Prostate gland (tissue), 2 donors: ENCODE data around the gene REXO2. TPM values are rescaled to one million over a fixed set of nuclear protein-coding genes. Genes with fewer than 3 reads are reported as not detected.

Experiments used
- DNase-seq: peaks from one replicate; pipeline ENCODE4 v3.0.0-alpha.2; 2019; ENCODE audit warnings: low spot score
- H3K27ac ChIP-seq, 2 donors: fragments of 200-600 bp; sonication (generic); 2 replicates each; pipeline ENCODE4 v1.5.1; 2017 to 2019
- H3K27me3 ChIP-seq: fragments of 200-600 bp; sonication (generic); replicated peaks from 2 replicates; pipeline ENCODE4 v1.5.1; 2019; ENCODE audit not compliant: insufficient read depth
- H3K36me3 ChIP-seq, 2 donors: fragments of 200-600 bp; sonication (generic); 1 replicate in 1 of 2; 2 replicates in 1 of 2; pipeline versions ENCODE4 v1.5.1 to v1.8.1; 2017 to 2019
- H3K4me1 ChIP-seq: fragments of 200-600 bp; sonication (generic); replicated peaks from 2 replicates; pipeline ENCODE4 v1.5.1; 2019
- H3K4me3 ChIP-seq, 2 donors: fragments of 200-600 bp; sonication (generic); 2 replicates each; pipeline ENCODE4 v1.5.1; 2017 to 2019
- H3K9me3 ChIP-seq: fragments of 200-600 bp; sonication (generic); 2 replicates; pipeline ENCODE4 v1.5.1; 2017
- POLR2A ChIP-seq: fragments of 450-650 bp; IDR thresholded peaks from one replicate; pipeline ENCODE4 v1.6.1; 2016; ENCODE audit warnings: antibody characterized with exemption, mild to moderate bottlenecking
- POLR2AphosphoS5 ChIP-seq: sonication (generic); formaldehyde crosslinking; IDR thresholded peaks from one replicate; pipeline ENCODE4 v1.6.1; 2017; ENCODE audit warnings: antibody characterized with exemption
- WGBS: methylation state at CpG from one replicate; pipeline ENCODE4 v1.1.5; 2018; 5-methylcytosine and 5-hydroxymethylcytosine counted together
- intact Hi-C: fragments of 100-400 bp; cut with DNase I; formaldehyde crosslinking; loops from one replicate; pipeline ENCODE4 v1.14.2; 2022
- total RNA-seq, 2 donors: library from RNA; depleted of rRNA; stranded (reverse); fragments of >200 nt; gene quantifications; one replicate each; pipeline ENCODE4 v1.1.0, GENCODE V29; 2016
- TF ChIP-seq, protein P1 (sequence below), 4 experiments: fragments of 200-600 bp in 2 of 4; fragments of 450-650 bp in 2 of 4; sonication (generic) in 2 of 4; IDR thresholded peaks; 1 replicate in 3 of 4; 2 replicates in 1 of 4; pipeline ENCODE4 v1.5.1; 2016 to 2019; ENCODE audit warnings: antibody characterized with exemption in 4 of 4, mild to moderate bottlenecking in 2 of 4, moderate library complexity in 2 of 4

Gene REXO2
- total RNA-seq, 2 donors from 2014 or later = 90.6 to 151 TPM

DNA sequence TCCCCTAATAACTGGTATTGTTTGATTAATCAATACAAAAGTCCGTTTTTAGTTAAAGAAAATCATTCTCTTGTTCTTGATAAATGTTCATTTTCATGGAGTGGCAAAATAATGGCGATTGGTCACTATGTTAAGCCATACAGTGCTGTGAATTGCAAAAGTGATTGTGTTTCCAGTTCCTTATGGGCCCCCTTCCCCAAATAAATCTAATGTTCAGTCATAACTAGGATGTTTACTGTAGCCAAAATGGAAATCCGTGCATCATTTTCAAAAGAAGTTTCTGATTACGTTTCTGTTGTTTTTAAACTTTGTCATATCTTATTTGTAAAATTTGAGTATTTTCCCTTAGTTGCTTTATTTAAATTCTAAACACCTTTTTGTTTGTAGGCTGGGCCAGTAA, 38.0 kb upstream of the REXO2 start:
- no peaks in the 10 kb centered on the region for H3K27me3 ChIP-seq
- no peaks in the 10 kb centered on the region for H3K4me1 ChIP-seq
- H3K9me3 ChIP-seq = no peaks in the 10 kb centered on the region
- H3K4me3 ChIP-seq = peak overlapping the region; percentile 55 to 84
- DNase-seq = no peak
- TF ChIP-seq POLR2A = no peak
- WGBS = 6% methylated on average over 4 of the region's 4 CpGs
- intact Hi-C loops = loop anchor here (5.0 kb wide), 1 partner anchor 36 kb away; the partner anchor contains the start of gene REXO2
- H3K36me3 ChIP-seq = no peaks in the 10 kb centered on the region
- peak overlapping the region; percentile 92 to 93 for H3K27ac ChIP-seq

DNA sequence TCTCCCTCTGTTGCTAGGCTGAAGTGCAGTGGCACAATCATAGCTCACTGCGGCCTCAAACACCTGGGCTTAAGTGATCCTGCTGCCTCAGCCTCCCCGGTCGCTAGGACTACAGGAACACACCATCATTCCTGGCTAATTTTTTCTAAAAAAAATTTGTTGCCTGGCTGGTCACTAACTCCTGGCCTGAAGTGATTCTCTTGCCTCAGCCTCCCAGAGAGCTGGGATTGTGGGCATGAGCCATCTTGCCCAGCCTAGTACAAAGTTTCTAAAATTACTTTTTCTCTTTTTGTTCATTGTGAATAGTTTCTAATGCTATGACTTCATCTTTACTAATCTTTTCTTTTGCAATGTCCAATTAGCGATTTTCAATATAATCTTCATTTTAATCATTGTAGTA, 26.3 kb upstream of the REXO2 start:
- TF ChIP-seq, protein P1, sequence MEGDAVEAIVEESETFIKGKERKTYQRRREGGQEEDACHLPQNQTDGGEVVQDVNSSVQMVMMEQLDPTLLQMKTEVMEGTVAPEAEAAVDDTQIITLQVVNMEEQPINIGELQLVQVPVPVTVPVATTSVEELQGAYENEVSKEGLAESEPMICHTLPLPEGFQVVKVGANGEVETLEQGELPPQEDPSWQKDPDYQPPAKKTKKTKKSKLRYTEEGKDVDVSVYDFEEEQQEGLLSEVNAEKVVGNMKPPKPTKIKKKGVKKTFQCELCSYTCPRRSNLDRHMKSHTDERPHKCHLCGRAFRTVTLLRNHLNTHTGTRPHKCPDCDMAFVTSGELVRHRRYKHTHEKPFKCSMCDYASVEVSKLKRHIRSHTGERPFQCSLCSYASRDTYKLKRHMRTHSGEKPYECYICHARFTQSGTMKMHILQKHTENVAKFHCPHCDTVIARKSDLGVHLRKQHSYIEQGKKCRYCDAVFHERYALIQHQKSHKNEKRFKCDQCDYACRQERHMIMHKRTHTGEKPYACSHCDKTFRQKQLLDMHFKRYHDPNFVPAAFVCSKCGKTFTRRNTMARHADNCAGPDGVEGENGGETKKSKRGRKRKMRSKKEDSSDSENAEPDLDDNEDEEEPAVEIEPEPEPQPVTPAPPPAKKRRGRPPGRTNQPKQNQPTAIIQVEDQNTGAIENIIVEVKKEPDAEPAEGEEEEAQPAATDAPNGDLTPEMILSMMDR (IDR thresholded peaks at IDR 0.05) = no peak
- TF ChIP-seq POLR2AphosphoS5 = no peak
- TF ChIP-seq POLR2A = no peak
- H3K4me3 ChIP-seq = no peak overlapping the region
- H3K4me1 ChIP-seq = no peaks in the 10 kb centered on the region
- no peaks in the 10 kb centered on the region for H3K36me3 ChIP-seq
- H3K27ac ChIP-seq = no peak overlapping the region
- 98% methylated on average over 4 of the region's 4 CpGs for WGBS
- no peaks in the 10 kb centered on the region for H3K9me3 ChIP-seq
- intact Hi-C loops = no loop called here
- no peaks in the 10 kb centered on the region for H3K27me3 ChIP-seq
- DNase-seq = no peak

DNA sequence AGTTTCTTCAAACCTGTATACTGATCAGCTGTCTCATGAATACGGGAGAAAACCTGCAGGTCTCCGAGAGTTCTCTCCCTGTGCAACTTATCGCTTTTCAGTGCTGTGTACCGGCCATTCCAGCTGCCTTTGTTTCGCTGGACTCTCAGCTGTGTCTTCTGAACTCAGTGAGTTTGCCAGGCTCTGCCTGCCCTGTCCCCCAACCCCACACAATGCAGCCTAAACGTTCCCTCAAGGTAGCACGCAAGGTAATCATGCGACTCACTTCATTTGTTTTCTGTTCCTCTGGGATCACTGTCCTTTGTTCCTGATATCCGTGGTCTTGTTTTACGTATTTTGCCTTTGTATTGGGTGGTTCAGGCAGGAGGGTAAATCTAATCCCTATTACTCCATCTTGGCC, 25.3 kb upstream of the REXO2 start:
- no peaks in the 10 kb centered on the region for H3K27me3 ChIP-seq
- H3K27ac ChIP-seq = no peak overlapping the region
- intact Hi-C loops = no loop called here
- no peaks in the 10 kb centered on the region for H3K9me3 ChIP-seq
- no peak overlapping the region for H3K4me3 ChIP-seq
- WGBS = 89% methylated on average over 10 of the region's 10 CpGs
- TF ChIP-seq, protein P1 (IDR thresholded peaks at IDR 0.05) = no peak
- TF ChIP-seq POLR2AphosphoS5 (no peak), POLR2A (no peak)
- no peak for DNase-seq
- no peaks in the 10 kb centered on the region for H3K4me1 ChIP-seq
- no peaks in the 10 kb centered on the region for H3K36me3 ChIP-seq

DNA sequence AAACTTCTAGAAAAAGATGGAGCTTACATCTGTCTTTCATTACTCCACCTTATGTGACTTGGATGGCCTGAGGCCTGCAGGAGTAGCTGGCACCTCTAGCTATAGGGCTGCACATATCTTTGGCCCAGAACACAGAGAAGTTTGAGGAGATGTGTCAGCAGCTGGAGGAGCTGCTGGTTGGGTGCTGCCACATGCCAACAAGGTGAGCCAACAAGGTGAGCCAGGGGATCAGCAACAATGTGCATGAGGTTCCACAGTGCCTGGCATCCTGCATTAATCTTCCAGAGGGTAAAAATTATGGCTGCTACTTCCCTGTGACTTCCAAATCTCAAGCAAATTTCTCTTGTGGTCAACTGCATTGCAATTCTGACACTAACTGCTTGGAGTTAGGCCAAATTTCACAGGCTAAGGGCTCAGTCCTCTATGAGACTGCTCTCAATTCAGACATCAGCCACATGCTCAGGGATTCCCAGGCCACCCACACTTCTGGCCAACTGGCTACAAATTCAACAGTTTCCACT, 22.8 kb upstream of the REXO2 start:
- DNase-seq = no peak
- intact Hi-C loops = no loop called here
- Histone ChIP-seq H3K27me3 (no peaks in the 10 kb centered on the region), H3K9me3 (no peaks in the 10 kb centered on the region), H3K36me3 (no peaks in the 10 kb centered on the region), H3K4me3 (no peak overlapping the region), H3K27ac (no peak overlapping the region), H3K4me1 (no peaks in the 10 kb centered on the region)
- TF ChIP-seq POLR2A (no peak), POLR2AphosphoS5 (no peak)
- TF ChIP-seq, protein P1 (IDR thresholded peaks at IDR 0.05) = no peak

DNA sequence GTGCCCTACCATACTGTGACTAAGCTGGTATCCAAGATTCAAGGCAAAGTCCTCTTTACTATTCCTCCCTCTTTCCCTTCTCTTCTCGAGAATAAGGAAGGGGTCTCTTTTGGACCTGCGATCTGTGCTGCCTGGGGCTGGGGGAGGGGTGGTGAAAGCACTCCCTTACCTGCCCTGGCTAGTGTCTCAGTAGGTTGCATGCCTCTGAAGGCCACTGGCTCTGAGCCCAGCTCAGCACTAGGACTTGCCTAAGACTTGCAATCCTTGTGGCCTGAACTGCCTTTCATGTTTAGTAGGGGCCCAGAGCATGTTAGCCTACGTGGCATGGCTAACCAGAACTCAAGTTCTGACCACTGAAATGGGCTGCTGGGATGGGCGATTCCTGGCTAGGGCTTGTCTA, 13.0 kb upstream of the REXO2 start:
- Histone ChIP-seq H3K9me3 (no peaks in the 10 kb centered on the region), H3K36me3 (no peaks in the 10 kb centered on the region), H3K27me3 (no peaks in the 10 kb centered on the region), H3K4me3 (no peak overlapping the region), H3K27ac (no peak overlapping the region), H3K4me1 (no peaks in the 10 kb centered on the region)
- WGBS = 92% methylated on average over 3 of the region's 4 CpGs
- DNase-seq = no peak
- TF ChIP-seq POLR2AphosphoS5 = no peak
- intact Hi-C loops = no loop called here

DNA sequence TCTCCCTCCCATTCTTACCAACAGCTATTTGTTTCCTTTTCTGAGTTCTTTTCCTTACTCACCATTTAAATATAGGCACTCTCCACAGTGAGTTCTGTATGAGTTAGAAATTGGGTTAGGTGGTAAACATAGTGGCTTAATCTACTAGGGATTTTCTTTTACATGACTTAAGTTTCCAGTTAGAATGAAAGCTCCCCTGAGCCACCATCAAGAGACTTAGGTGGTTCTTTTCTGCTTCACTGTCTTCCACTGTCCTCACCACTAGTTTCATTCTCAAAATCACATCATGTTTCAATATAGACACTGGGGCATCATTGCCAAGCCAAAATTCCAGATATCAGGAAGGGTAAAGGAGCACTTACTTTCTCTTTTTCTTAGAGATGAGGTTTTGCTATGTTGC, 9.0 kb upstream of the REXO2 start:
- no peak overlapping the region for H3K4me3 ChIP-seq
- no peak overlapping the region for H3K27ac ChIP-seq
- no peaks in the 10 kb centered on the region for H3K9me3 ChIP-seq
- H3K4me1 ChIP-seq = no peaks in the 10 kb centered on the region
- H3K27me3 ChIP-seq = no peaks in the 10 kb centered on the region
- H3K36me3 ChIP-seq = no peaks in the 10 kb centered on the region
- TF ChIP-seq, protein P1 (IDR thresholded peaks at IDR 0.05) = no peak
- TF ChIP-seq POLR2A (no peak), POLR2AphosphoS5 (no peak)
- DNase-seq = no peak
- intact Hi-C loops = no loop called here
